CD4-positive, alpha-beta T cell (primary cell): ENCODE measurements around the gene PCSK1. TPM values are rescaled to one million over a fixed set of nuclear protein-coding genes. Genes with fewer than 3 reads are reported as not detected.

ENCODE experiments used
- ATAC-seq: fragments of 200-7000 bp; cut with Tn5 transposase; one replicate; pipeline ENCODE4 v1.10.0; 2022; ENCODE audit warnings: mild to moderate bottlenecking; ENCODE audit not compliant: poor library complexity
- CTCF ChIA-PET: fragments of 350-600 bp; sonication (Branson Sonifier 250); formaldehyde crosslinking; loops from one replicate; lab custom pipeline; 2021; ENCODE audit warnings: antibody characterized with exemption, inconsistent platforms; lab: Charles Lee
- POLR2A ChIA-PET: fragments of 350-600 bp; sonication (Branson Sonifier 250); formaldehyde crosslinking; loops from one replicate; lab custom pipeline; 2021; ENCODE audit warnings: antibody characterized with exemption, inconsistent platforms; lab: Charles Lee
- DNase-seq, 14 experiments: peaks; one replicate each; pipeline ENCODE4 v3.0.0-alpha.2; 2013 to 2020; ENCODE audit warnings: mixed read lengths in 2 of 14
- H3K27ac ChIP-seq, 2 donors: one replicate each; pipeline versions ENCODE4 v1.5.1 to v1.7.0; 2013; ENCODE audit warnings: low read length in 2 of 2, low read depth in 1 of 2, mild to moderate bottlenecking in 1 of 2
- H3K27me3 ChIP-seq, 2 experiments: 1 replicate in 1 of 2; 2 replicates in 1 of 2; pipeline versions ENCODE4 v1.6.1 to v1.7.0; 2013; ENCODE audit warnings: low read length in 2 of 2, control low read depth in 1 of 2, mild to moderate bottlenecking in 1 of 2, moderate library complexity in 1 of 2; ENCODE audit not compliant: insufficient read depth in 2 of 2, control insufficient read depth in 1 of 2
- H3K36me3 ChIP-seq: one replicate; pipeline ENCODE4 v1.6.1; 2013; ENCODE audit warnings: low read length, control low read depth; ENCODE audit not compliant: insufficient read depth
- H3K4me1 ChIP-seq: one replicate; pipeline ENCODE4 v1.6.1; 2013; ENCODE audit warnings: low read length, control low read depth; ENCODE audit not compliant: insufficient read depth
- H3K4me3 ChIP-seq: one replicate; pipeline ENCODE4 v1.5.1; 2013; ENCODE audit warnings: mild to moderate bottlenecking, low read length, moderate library complexity
- H3K9me3 ChIP-seq, 2 experiments: 1 replicate in 1 of 2; 2 replicates in 1 of 2; pipeline versions ENCODE4 v1.6.1 to v1.7.0; 2013; ENCODE audit warnings: low read length in 2 of 2, mild to moderate bottlenecking in 2 of 2, control low read depth in 1 of 2, moderate library complexity in 1 of 2; ENCODE audit not compliant: control insufficient read depth in 1 of 2, insufficient read depth in 1 of 2
- H3K27ac Mint-ChIP-seq: one replicate; pipeline ENCODE4 v1.8.0; 2020; ENCODE audit warnings: mixed read lengths
- H3K27me3 Mint-ChIP-seq: one replicate; pipeline ENCODE4 v1.8.0; 2021; ENCODE audit warnings: mixed read lengths
- H3K36me3 Mint-ChIP-seq: one replicate; pipeline ENCODE4 v1.8.0; 2021; ENCODE audit warnings: low read depth, mixed read lengths
- H3K4me1 Mint-ChIP-seq: one replicate; pipeline ENCODE4 v1.8.0; 2021; ENCODE audit warnings: low read depth, mixed read lengths
- H3K4me3 Mint-ChIP-seq: one replicate; pipeline ENCODE4 v1.8.0; 2020; ENCODE audit warnings: mild to moderate bottlenecking, mixed read lengths
- H3K9me3 Mint-ChIP-seq: one replicate; pipeline ENCODE4 v1.8.0; 2020; ENCODE audit warnings: mixed read lengths
- CTCF ChIP-seq: fragments of 200-600 bp; IDR thresholded peaks from one replicate; pipeline ENCODE4 v1.8.0; 2022; ENCODE audit warnings: antibody characterized with exemption, mild to moderate bottlenecking
- intact Hi-C, 2 experiments: fragments of 100-400 bp; cut with DNase I in 1 of 2; cut with micrococcal nuclease in 1 of 2; formaldehyde crosslinking; loops; one replicate each; pipeline versions ENCODE4 v1.15.1 to v1.9.0; 2023 to 2025; cut with DNase I, micrococcal nuclease
- total RNA-seq, 174 experiments: library from RNA in 2 of 174; stranded (reverse) in 2 of 174; gene quantifications; one replicate each; pipeline ENCODE4 v1.2.3 and lab custom pipeline; 2021 to 2026

The PCSK1 gene
- total RNA-seq, 2 experiments from 2014 or later, result not detected

- peak; percentile 34 for ATAC-seq
- no peaks in the 10 kb centered on the region for H3K4me1 Mint-ChIP-seq
- POLR2A ChIA-PET, result no interaction called here
- CTCF ChIA-PET, result interaction anchor here (0.7 kb wide), 1 partner anchor 29 kb away, joined by 3 read pairs; no protein-coding TSS in a partner anchor
- no peak overlapping the region for H3K4me3 Mint-ChIP-seq
- no peak overlapping the region for H3K27ac ChIP-seq
- no peaks in the 10 kb centered on the region for H3K4me1 ChIP-seq
- no peak overlapping the region for H3K27ac Mint-ChIP-seq
- peaks cover under 1 to 4% of the 10 kb centered on the region in 2 experiments for H3K27me3 ChIP-seq
- H3K4me3 ChIP-seq, result no peak overlapping the region
- no peaks in the 10 kb centered on the region for H3K36me3 Mint-ChIP-seq
- intact Hi-C loops, result no loop called here
- H3K27me3 Mint-ChIP-seq, result peaks cover 36% of the 10 kb centered on the region
- TF ChIP-seq CTCF, result no peak
- no peaks in the 10 kb centered on the region for H3K9me3 Mint-ChIP-seq
- peak in 4 of 14 experiments; percentile 6 to 45 (median 16) for DNase-seq
- no peaks in the 10 kb centered on the region for H3K9me3 ChIP-seq
- no peaks in the 10 kb centered on the region for H3K36me3 ChIP-seq
Measured at GRCh38 chr5:96374653-96375052, 58.4 kb downstream of the PCSK1 start.

- CTCF ChIA-PET, result no interaction called here
- H3K27me3 Mint-ChIP-seq, result peaks cover 41% of the 10 kb centered on the region
- no peak overlapping the region for H3K4me3 ChIP-seq
- H3K27ac ChIP-seq, result no peak overlapping the region
- POLR2A ChIA-PET, result no interaction called here
- H3K36me3 ChIP-seq, result no peaks in the 10 kb centered on the region
- ATAC-seq, result no peak
- intact Hi-C loops, result no loop called here
- no peak overlapping the region for H3K27ac Mint-ChIP-seq
- no peak overlapping the region for H3K4me3 Mint-ChIP-seq
- H3K9me3 Mint-ChIP-seq, result no peaks in the 10 kb centered on the region
- no peaks in the 10 kb centered on the region for H3K4me1 ChIP-seq
- H3K27me3 ChIP-seq, result peaks cover 0 to 4% of the 10 kb centered on the region in 2 experiments
- TF ChIP-seq CTCF, result no peak
- H3K4me1 Mint-ChIP-seq, result no peaks in the 10 kb centered on the region
- no peaks in the 10 kb centered on the region for H3K36me3 Mint-ChIP-seq
- no peaks in the 10 kb centered on the region for H3K9me3 ChIP-seq
- DNase-seq, result no peak
Measured at GRCh38 chr5:96373381-96373733, 59.7 kb downstream of the PCSK1 start.

GRCh38 chr5:96372726-96373380 is 60.2 kb downstream of the PCSK1 start:
- Histone ChIP-seq H3K27me3 (peaks cover 0 to 4% of the 10 kb centered on the region in 2 experiments), H3K4me3 (no peak overlapping the region), H3K9me3 (no peaks in the 10 kb centered on the region), H3K36me3 (no peaks in the 10 kb centered on the region), H3K27ac (no peak overlapping the region), H3K4me1 (no peaks in the 10 kb centered on the region)
- Mint-ChIP-seq H3K4me1 (no peaks in the 10 kb centered on the region), H3K27ac (no peak overlapping the region), H3K27me3 (peaks cover 44% of the 10 kb centered on the region), H3K4me3 (no peak overlapping the region), H3K9me3 (no peaks in the 10 kb centered on the region), H3K36me3 (no peaks in the 10 kb centered on the region)
- DNase-seq, result no peak
- no peak for ATAC-seq
- no peak for TF ChIP-seq CTCF
- CTCF ChIA-PET, result no interaction called here
- POLR2A ChIA-PET, result no interaction called here
- intact Hi-C loops, result no loop called here
